Stomach (tissue), 4 donors: ENCODE measurements around the gene SNX22.

Experiments used
- EP300 ChIP-seq: sonication (generic); formaldehyde crosslinking; IDR thresholded peaks from one replicate; pipeline ENCODE4 v1.6.1; 2017; ENCODE audit warnings: antibody characterized with exemption
- POLR2A ChIP-seq, 4 donors: fragments of 450-650 bp; IDR thresholded peaks; one replicate each; pipeline ENCODE4 v1.6.1; 2016; ENCODE audit warnings: antibody characterized with exemption in 4 of 4, control low read depth in 2 of 4, mild to moderate bottlenecking in 1 of 4, moderate library complexity in 1 of 4
- POLR2AphosphoS5 ChIP-seq, 3 donors: sonication (generic); formaldehyde crosslinking; IDR thresholded peaks; one replicate each; pipeline ENCODE4 v1.6.1; 2016; ENCODE audit warnings: antibody characterized with exemption in 3 of 3
- TF ChIP-seq, protein P1 (sequence below), 7 experiments: fragments of 450-650 bp in 4 of 7; fragments of 200-600 bp in 3 of 7; sonication (generic) in 3 of 7; IDR thresholded peaks; one replicate each; pipeline ENCODE4 v1.5.1; 2016 to 2019; ENCODE audit warnings: antibody characterized with exemption in 7 of 7, control low read depth in 2 of 7, mild to moderate bottlenecking in 1 of 7

DNA sequence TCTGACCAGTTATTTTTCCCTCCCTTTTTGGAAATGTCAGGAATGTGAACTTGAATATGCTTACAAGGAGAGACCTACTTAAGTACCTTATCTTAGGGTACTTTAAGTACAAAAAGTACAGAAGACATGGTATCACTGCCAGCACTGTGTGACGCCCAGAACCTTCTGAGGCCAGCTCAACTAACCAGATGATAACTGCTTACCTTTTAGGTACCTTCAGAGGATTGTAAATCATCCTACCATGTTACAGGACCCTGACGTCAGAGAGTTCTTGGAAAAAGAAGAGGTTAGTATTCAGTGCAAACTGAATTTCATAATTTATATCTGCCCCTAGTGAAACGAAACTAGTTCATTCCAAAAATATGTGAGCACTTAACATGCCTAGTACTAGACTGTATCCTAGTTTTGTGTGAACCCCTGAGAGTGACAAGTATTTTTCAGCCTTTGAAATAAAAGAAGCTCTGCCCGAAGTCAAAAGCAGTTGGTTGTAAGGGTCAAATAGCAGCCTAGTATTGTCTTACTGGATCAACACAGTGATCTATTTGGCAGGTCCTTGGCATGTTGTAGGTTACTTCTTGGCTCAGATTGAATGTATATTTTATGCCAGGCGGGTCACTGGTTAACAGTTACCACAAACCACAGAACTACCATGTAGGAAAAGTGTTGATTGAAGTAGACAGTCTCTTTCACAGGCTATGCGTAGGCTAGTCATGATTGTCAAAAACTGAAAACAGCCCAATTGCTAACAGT is 23.8 kb upstream of the SNX22 start:
- no peak for TF ChIP-seq EP300
- TF ChIP-seq, protein P1, sequence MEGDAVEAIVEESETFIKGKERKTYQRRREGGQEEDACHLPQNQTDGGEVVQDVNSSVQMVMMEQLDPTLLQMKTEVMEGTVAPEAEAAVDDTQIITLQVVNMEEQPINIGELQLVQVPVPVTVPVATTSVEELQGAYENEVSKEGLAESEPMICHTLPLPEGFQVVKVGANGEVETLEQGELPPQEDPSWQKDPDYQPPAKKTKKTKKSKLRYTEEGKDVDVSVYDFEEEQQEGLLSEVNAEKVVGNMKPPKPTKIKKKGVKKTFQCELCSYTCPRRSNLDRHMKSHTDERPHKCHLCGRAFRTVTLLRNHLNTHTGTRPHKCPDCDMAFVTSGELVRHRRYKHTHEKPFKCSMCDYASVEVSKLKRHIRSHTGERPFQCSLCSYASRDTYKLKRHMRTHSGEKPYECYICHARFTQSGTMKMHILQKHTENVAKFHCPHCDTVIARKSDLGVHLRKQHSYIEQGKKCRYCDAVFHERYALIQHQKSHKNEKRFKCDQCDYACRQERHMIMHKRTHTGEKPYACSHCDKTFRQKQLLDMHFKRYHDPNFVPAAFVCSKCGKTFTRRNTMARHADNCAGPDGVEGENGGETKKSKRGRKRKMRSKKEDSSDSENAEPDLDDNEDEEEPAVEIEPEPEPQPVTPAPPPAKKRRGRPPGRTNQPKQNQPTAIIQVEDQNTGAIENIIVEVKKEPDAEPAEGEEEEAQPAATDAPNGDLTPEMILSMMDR (IDR thresholded peaks at IDR 0.05): no peak
- no peak for TF ChIP-seq POLR2A (IDR thresholded peaks at IDR 0.05)
- no peak for TF ChIP-seq POLR2AphosphoS5 (IDR thresholded peaks at IDR 0.05)
